ENCODE measurements around the gene THOP1.

Gene THOP1

GRCh38 chr19:2782329-2782935 lies 2.9 kb upstream of the THOP1 start:
- peaks cover 0 to 13% (median 0%) of the 10 kb centered on the region in 5 donors for H3K36me3 ChIP-seq (ENCODE audit: control insufficient read depth in 5 of 5, insufficient read depth in 5 of 5, low read length in 5 of 5)
- no peaks in the 10 kb centered on the region for H3K27me3 ChIP-seq (ENCODE audit: control insufficient read depth in 5 of 5, insufficient read depth in 4 of 5, low read length in 5 of 5)
- peak overlapping the region; percentile 81 to 98 (median 93) for H3K4me3 ChIP-seq (ENCODE audit: low read depth in 1 of 5, low read length in 5 of 5)
- peaks cover 17 to 64% (median 59%) of the 10 kb centered on the region in 5 donors for H3K4me1 ChIP-seq (ENCODE audit: control insufficient read depth in 5 of 5, insufficient read depth in 5 of 5, low read length in 5 of 5)
- H3K9me3 ChIP-seq (ENCODE audit: control insufficient read depth in 5 of 5, low read length in 5 of 5), result no peaks in the 10 kb centered on the region
- H3K27ac ChIP-seq (ENCODE audit: low read depth, low read length), result peak overlapping the region; percentile 47
- H3K9ac ChIP-seq (ENCODE audit: low read length in 5 of 5), result peak overlapping the region; percentile 59 to 99 (median 98)

- H3K9ac ChIP-seq (ENCODE audit: low read length in 5 of 5), result peak within 1 kb of the TSS; percentile 59 to 99 (median 98)
- peak within 1 kb of the TSS; percentile 81 to 98 (median 93) for H3K4me3 ChIP-seq (ENCODE audit: low read depth in 1 of 5, low read length in 5 of 5)
- H3K36me3 ChIP-seq (ENCODE audit: control insufficient read depth in 5 of 5, insufficient read depth in 5 of 5, low read length in 5 of 5), result peaks cover 0 to 10% (median 0%) of the 10 kb centered on the region in 5 donors
- H3K9me3 ChIP-seq (ENCODE audit: control insufficient read depth in 5 of 5, low read length in 5 of 5), result no peaks in the 10 kb centered on the region
- H3K27me3 ChIP-seq (ENCODE audit: control insufficient read depth in 5 of 5, insufficient read depth in 4 of 5, low read length in 5 of 5), result no peaks in the 10 kb centered on the region
- peaks cover 17 to 64% (median 59%) of the 10 kb centered on the region in 5 donors for H3K4me1 ChIP-seq (ENCODE audit: control insufficient read depth in 5 of 5, insufficient read depth in 5 of 5, low read length in 5 of 5)
- H3K27ac ChIP-seq (ENCODE audit: low read depth, low read length), result peak within 1 kb of the TSS; percentile 47
Measured at GRCh38 chr19:2782936-2783780, 2.1 kb upstream of the THOP1 start, which contains the start of gene SGTA. TSS of gene SGTA (minus strand) at chr19:2783273. CDS start at chr19:2769068, 14,205 bp downstream.

- Histone ChIP-seq H3K4me1 (ENCODE audit: control insufficient read depth in 5 of 5, insufficient read depth in 5 of 5, low read length in 5 of 5) (peaks cover 17 to 60% (median 54%) of the 10 kb centered on the region in 5 donors), H3K9me3 (ENCODE audit: control insufficient read depth in 5 of 5, low read length in 5 of 5) (no peaks in the 10 kb centered on the region), H3K27ac (ENCODE audit: low read depth, low read length) (peak overlapping the region; percentile 47), H3K4me3 (ENCODE audit: low read depth in 1 of 5, low read length in 5 of 5) (peak overlapping the region; percentile 4 to 98 (median 48)), H3K36me3 (ENCODE audit: control insufficient read depth in 5 of 5, insufficient read depth in 5 of 5, low read length in 5 of 5) (peaks cover 0 to 9% (median 0%) of the 10 kb centered on the region in 5 donors), H3K9ac (ENCODE audit: low read length in 5 of 5) (no peak overlapping the region), H3K27me3 (ENCODE audit: control insufficient read depth in 5 of 5, insufficient read depth in 4 of 5, low read length in 5 of 5) (no peaks in the 10 kb centered on the region)
Measured at GRCh38 chr19:2783781-2784145, 1.5 kb upstream of the THOP1 start.

GRCh38 chr19:2787115-2787514 lies 1.8 kb downstream of the THOP1 start:
- Histone ChIP-seq H3K4me3 (ENCODE audit: low read depth in 1 of 5, low read length in 5 of 5) (no peak overlapping the region), H3K27ac (ENCODE audit: low read depth, low read length) (no peak overlapping the region), H3K9ac (ENCODE audit: low read length in 5 of 5) (no peak overlapping the region), H3K36me3 (ENCODE audit: control insufficient read depth in 5 of 5, insufficient read depth in 5 of 5, low read length in 5 of 5) (peaks cover 0 to 21% (median 13%) of the 10 kb centered on the region in 5 donors), H3K27me3 (ENCODE audit: control insufficient read depth in 5 of 5, insufficient read depth in 4 of 5, low read length in 5 of 5) (no peaks in the 10 kb centered on the region), H3K9me3 (ENCODE audit: control insufficient read depth in 5 of 5, low read length in 5 of 5) (no peaks in the 10 kb centered on the region), H3K4me1 (ENCODE audit: control insufficient read depth in 5 of 5, insufficient read depth in 5 of 5, low read length in 5 of 5) (peaks cover 8 to 33% (median 30%) of the 10 kb centered on the region in 5 donors)

- Histone ChIP-seq H3K27ac (ENCODE audit: low read depth, low read length) (no peak overlapping the region), H3K4me3 (ENCODE audit: low read depth in 1 of 5, low read length in 5 of 5) (no peak overlapping the region), H3K9me3 (ENCODE audit: control insufficient read depth in 5 of 5, low read length in 5 of 5) (no peaks in the 10 kb centered on the region), H3K4me1 (ENCODE audit: control insufficient read depth in 5 of 5, insufficient read depth in 5 of 5, low read length in 5 of 5) (peaks cover 5 to 24% (median 22%) of the 10 kb centered on the region in 5 donors), H3K27me3 (ENCODE audit: control insufficient read depth in 5 of 5, insufficient read depth in 4 of 5, low read length in 5 of 5) (no peaks in the 10 kb centered on the region), H3K9ac (ENCODE audit: low read length in 5 of 5) (no peak overlapping the region), H3K36me3 (ENCODE audit: control insufficient read depth in 5 of 5, insufficient read depth in 5 of 5, low read length in 5 of 5) (peaks cover 0 to 21% (median 13%) of the 10 kb centered on the region in 5 donors)
Measured at GRCh38 chr19:2788237-2788636, 2.9 kb downstream of the THOP1 start.

GRCh38 chr19:2790194-2790556 lies 4.9 kb downstream of the THOP1 start:
- Histone ChIP-seq H3K36me3 (ENCODE audit: control insufficient read depth in 5 of 5, insufficient read depth in 5 of 5, low read length in 5 of 5) (peaks cover 0 to 33% (median 17%) of the 10 kb centered on the region in 5 donors), H3K27ac (ENCODE audit: low read depth, low read length) (no peak overlapping the region), H3K4me3 (ENCODE audit: low read depth in 1 of 5, low read length in 5 of 5) (no peak overlapping the region), H3K27me3 (ENCODE audit: control insufficient read depth in 5 of 5, insufficient read depth in 4 of 5, low read length in 5 of 5) (no peaks in the 10 kb centered on the region), H3K9ac (ENCODE audit: low read length in 5 of 5) (no peak overlapping the region), H3K9me3 (ENCODE audit: control insufficient read depth in 5 of 5, low read length in 5 of 5) (no peaks in the 10 kb centered on the region), H3K4me1 (ENCODE audit: control insufficient read depth in 5 of 5, insufficient read depth in 5 of 5, low read length in 5 of 5) (peaks cover 3 to 11% (median 10%) of the 10 kb centered on the region in 5 donors)

- Histone ChIP-seq H3K4me1 (ENCODE audit: control insufficient read depth in 5 of 5, insufficient read depth in 5 of 5, low read length in 5 of 5) (peaks cover 3 to 8% (median 7%) of the 10 kb centered on the region in 5 donors), H3K27ac (ENCODE audit: low read depth, low read length) (no peak overlapping the region), H3K9ac (ENCODE audit: low read length in 5 of 5) (no peak overlapping the region), H3K4me3 (ENCODE audit: low read depth in 1 of 5, low read length in 5 of 5) (no peak overlapping the region), H3K9me3 (ENCODE audit: control insufficient read depth in 5 of 5, low read length in 5 of 5) (no peaks in the 10 kb centered on the region), H3K36me3 (ENCODE audit: control insufficient read depth in 5 of 5, insufficient read depth in 5 of 5, low read length in 5 of 5) (peaks cover 0 to 39% (median 22%) of the 10 kb centered on the region in 5 donors), H3K27me3 (ENCODE audit: control insufficient read depth in 5 of 5, insufficient read depth in 4 of 5, low read length in 5 of 5) (no peaks in the 10 kb centered on the region)
Measured at GRCh38 chr19:2790557-2791271, 5.4 kb downstream of the THOP1 start.

GRCh38 chr19:2791440-2791839 lies 6.1 kb downstream of the THOP1 start:
- no peaks in the 10 kb centered on the region for H3K9me3 ChIP-seq (ENCODE audit: control insufficient read depth in 5 of 5, low read length in 5 of 5)
- no peak overlapping the region for H3K27ac ChIP-seq (ENCODE audit: low read depth, low read length)
- H3K36me3 ChIP-seq (ENCODE audit: control insufficient read depth in 5 of 5, insufficient read depth in 5 of 5, low read length in 5 of 5), result peaks cover 0 to 46% (median 24%) of the 10 kb centered on the region in 5 donors
- H3K27me3 ChIP-seq (ENCODE audit: control insufficient read depth in 5 of 5, insufficient read depth in 4 of 5, low read length in 5 of 5), result no peaks in the 10 kb centered on the region
- no peak overlapping the region for H3K9ac ChIP-seq (ENCODE audit: low read length in 5 of 5)
- H3K4me3 ChIP-seq (ENCODE audit: low read depth in 1 of 5, low read length in 5 of 5), result no peak overlapping the region
- H3K4me1 ChIP-seq (ENCODE audit: control insufficient read depth in 5 of 5, insufficient read depth in 5 of 5, low read length in 5 of 5), result peaks cover 0 to under 1% (median 0%) of the 10 kb centered on the region in 5 donors

- no peak overlapping the region for H3K9ac ChIP-seq (ENCODE audit: low read length in 5 of 5)
- H3K27ac ChIP-seq (ENCODE audit: low read depth, low read length), result no peak overlapping the region
- H3K4me3 ChIP-seq (ENCODE audit: low read depth in 1 of 5, low read length in 5 of 5), result no peak overlapping the region
- no peaks in the 10 kb centered on the region for H3K9me3 ChIP-seq (ENCODE audit: control insufficient read depth in 5 of 5, low read length in 5 of 5)
- H3K4me1 ChIP-seq (ENCODE audit: control insufficient read depth in 5 of 5, insufficient read depth in 5 of 5, low read length in 5 of 5), result no peaks in the 10 kb centered on the region
- peaks cover 0 to 50% (median 25%) of the 10 kb centered on the region in 5 donors for H3K36me3 ChIP-seq (ENCODE audit: control insufficient read depth in 5 of 5, insufficient read depth in 5 of 5, low read length in 5 of 5)
- H3K27me3 ChIP-seq (ENCODE audit: control insufficient read depth in 5 of 5, insufficient read depth in 4 of 5, low read length in 5 of 5), result no peaks in the 10 kb centered on the region
Measured at GRCh38 chr19:2791876-2792275, 6.6 kb downstream of the THOP1 start.

Measured in subcutaneous abdominal adipose tissue (tissue), 5 donors.